NCI-H1417 treated with DMSO at 0.1 percent for 48 hours (cell line): Measurements from ENCODE around the gene GPR68.
"Not testable (repeated sequence)": the region's sequence is repeated elsewhere in the genome, so short reads cannot be mapped to it uniquely, and the experiment has no call there.

Source experiments
- DNase-seq: peaks from one replicate; lab custom pipeline; 2025; lab: John Stamatoyannopoulos, UW

The GPR68 gene

GRCh38 chr14:91252871-91253794 lies 8.6 kb upstream of the GPR68 start:
- no peak for DNase-seq

GRCh38 chr14:91250912-91251311 lies 6.4 kb upstream of the GPR68 start:
- no peak for DNase-seq

GRCh38 chr14:91249841-91250616 lies 5.5 kb upstream of the GPR68 start:
- DNase-seq: peak; percentile 99

GRCh38 chr14:91246051-91246852 lies 1.7 kb upstream of the GPR68 start:
- DNase-seq: no peak

- DNase-seq: not testable (repeated sequence)
Measured at GRCh38 chr14:91245616-91246015, 1.1 kb upstream of the GPR68 start.

GRCh38 chr14:91245029-91245428 lies 525 bp upstream of the GPR68 start:
- no peak for DNase-seq

GRCh38 chr14:91243074-91243471 lies 1.4 kb downstream of the GPR68 start:
- DNase-seq: no peak

- DNase-seq: no peak
Measured at GRCh38 chr14:91242635-91243034, 1.9 kb downstream of the GPR68 start.

GRCh38 chr14:91241863-91242262 lies 2.6 kb downstream of the GPR68 start:
- no peak for DNase-seq

- no peak for DNase-seq
Measured at GRCh38 chr14:91238661-91239060, 5.8 kb downstream of the GPR68 start.

GRCh38 chr14:91238085-91238484 lies 6.4 kb downstream of the GPR68 start:
- DNase-seq: no peak

- no peak for DNase-seq
Measured at GRCh38 chr14:91237219-91237618, 7.3 kb downstream of the GPR68 start.

- DNase-seq: no peak
Measured at GRCh38 chr14:91235841-91236240, 8.7 kb downstream of the GPR68 start.

GRCh38 chr14:91234791-91235114 lies 9.8 kb downstream of the GPR68 start:
- DNase-seq: no peak

- no peak for DNase-seq
Measured at GRCh38 chr14:91233936-91234790, 10.3 kb downstream of the GPR68 start.

- DNase-seq: no peak
Measured at GRCh38 chr14:91232603-91233002, 11.9 kb downstream of the GPR68 start.

GRCh38 chr14:91232052-91232451 lies 12.5 kb downstream of the GPR68 start:
- DNase-seq: no peak

GRCh38 chr14:91231446-91231845 lies 13.1 kb downstream of the GPR68 start:
- no peak for DNase-seq

GRCh38 chr14:91230397-91231035 lies 14.0 kb downstream of the GPR68 start:
- no peak for DNase-seq

- no peak for DNase-seq
Measured at GRCh38 chr14:91229743-91230200, 14.7 kb downstream of the GPR68 start.

- no peak for DNase-seq
Measured at GRCh38 chr14:91229005-91229382, 15.5 kb downstream of the GPR68 start.
